Esophagus squamous epithelium (tissue), 4 donors: Measurements from ENCODE around the gene UQCC2.

Experiments
- CTCF ChIP-seq, 6 experiments: fragments of 450-650 bp in 4 of 6; fragments of 200-600 bp in 2 of 6; sonication (generic) in 2 of 6; IDR thresholded peaks; one replicate each; pipeline ENCODE4 v1.5.1; 2016 to 2019; ENCODE audit warnings: antibody characterized with exemption in 6 of 6, mild to moderate bottlenecking in 4 of 6, moderate library complexity in 4 of 6
- POLR2A ChIP-seq, 4 donors: fragments of 450-650 bp; IDR thresholded peaks; one replicate each; pipeline ENCODE4 v1.6.1; 2017; ENCODE audit warnings: antibody characterized with exemption in 4 of 4, mild to moderate bottlenecking in 4 of 4, moderate library complexity in 3 of 4

GRCh38 chr6:33746651-33747100 is 35.2 kb upstream of the UQCC2 start, which contains the start of gene IP6K3:
- TF ChIP-seq CTCF (IDR thresholded peaks at IDR 0.05), result no peak
- peak in 2 of 4 donors; percentile 37 to 48 for TF ChIP-seq POLR2A (IDR thresholded peaks at IDR 0.05)
